ENCODE measurements around the gene DTNBP1. TPM values are rescaled to one million over a fixed set of nuclear protein-coding genes. Genes with fewer than 3 reads are reported as not detected.

DTNBP1 gene
- total RNA-seq, 1 experiment from 2014 or later, result 28.2 TPM

- peak; percentile 93 for DNase-seq (ENCODE audit: low spot score)
- H3K27me3 ChIP-seq (replicated peaks; ENCODE audit: insufficient read depth, low read depth, low read length, poor library complexity), result no peaks in the 10 kb centered on the region
- peak; percentile 100 for TF ChIP-seq CTCF (conservative IDR thresholded peaks at IDR 0.05; ENCODE audit: low read depth, low read length)
- TF ChIP-seq EZH2 (IDR thresholded peaks at IDR 0.05; ENCODE audit: borderline replicate concordance, low read depth, low read length, poor library complexity, severe bottlenecking), result no peak
- POLR2A ChIA-PET (ENCODE audit: low non-redundant PET), result no interaction called here
- H3K27ac ChIP-seq (ENCODE audit: low read depth, low read length, poor library complexity, severe bottlenecking), result no peak overlapping the region
- H3K4me3 ChIP-seq (ENCODE audit: low read depth, low read length, poor library complexity, severe bottlenecking), result peak overlapping the region; percentile 27
- H3K36me3 ChIP-seq (ENCODE audit: insufficient read depth, low read length, poor library complexity, severe bottlenecking), result no peaks in the 10 kb centered on the region
- CTCF ChIA-PET, result interaction anchor here (0.5 to 1.5 kb wide), 8 partner anchors 10 to 516 kb away, joined by 3 to 33 read pairs (median 4); partner anchors contain the start of genes DTNBP1 and MYLIP
- intact Hi-C loops (cut with micrococcal nuclease; ENCODE audit: unreplicated experiment), result loop anchor here (1.0 to 2.0 kb wide), 4 partner anchors 437 to 515 kb away; partner anchors contain the start of gene MYLIP
- BruUV-seq (replicated peaks), result no TSS peak
- no peaks in the 10 kb centered on the region for H3K9me3 ChIP-seq (ENCODE audit: low read depth, low read length, poor library complexity, severe bottlenecking)
- H3K4me1 ChIP-seq (ENCODE audit: insufficient read depth, low read length, poor library complexity, severe bottlenecking), result no peaks in the 10 kb centered on the region
These were observed 28.5 kb upstream of the DTNBP1 start for GRCh38 chr6:15691250-15691869.

- ChIA-PET CTCF (no interaction called here), POLR2A (ENCODE audit: low non-redundant PET) (no interaction called here)
- Histone ChIP-seq H3K36me3 (ENCODE audit: insufficient read depth, low read length, poor library complexity, severe bottlenecking) (no peaks in the 10 kb centered on the region), H3K4me1 (ENCODE audit: insufficient read depth, low read length, poor library complexity, severe bottlenecking) (no peaks in the 10 kb centered on the region), H3K27me3 (replicated peaks; ENCODE audit: insufficient read depth, low read depth, low read length, poor library complexity) (no peaks in the 10 kb centered on the region), H3K4me3 (ENCODE audit: low read depth, low read length, poor library complexity, severe bottlenecking) (no peak overlapping the region), H3K27ac (ENCODE audit: low read depth, low read length, poor library complexity, severe bottlenecking) (no peak overlapping the region), H3K9me3 (ENCODE audit: low read depth, low read length, poor library complexity, severe bottlenecking) (no peaks in the 10 kb centered on the region)
- no peak for DNase-seq (ENCODE audit: low spot score)
- intact Hi-C loops (cut with micrococcal nuclease; ENCODE audit: unreplicated experiment), result loop anchor here (2.0 kb wide), 2 partner anchors 438 to 478 kb away; partner anchors contain the start of gene MYLIP
- BruUV-seq (replicated peaks), result no TSS peak
- TF ChIP-seq EZH2 (IDR thresholded peaks at IDR 0.05; ENCODE audit: borderline replicate concordance, low read depth, low read length, poor library complexity, severe bottlenecking) (no peak), CTCF (conservative IDR thresholded peaks at IDR 0.05; ENCODE audit: low read depth, low read length) (no peak)
These were observed 27.7 kb upstream of the DTNBP1 start for GRCh38 chr6:15690510-15690909.

- TF ChIP-seq EZH2 (IDR thresholded peaks at IDR 0.05; ENCODE audit: borderline replicate concordance, low read depth, low read length, poor library complexity, severe bottlenecking), result no peak
- no peak for TF ChIP-seq CTCF (conservative IDR thresholded peaks at IDR 0.05; ENCODE audit: low read depth, low read length)
- CTCF ChIA-PET, result no interaction called here
- H3K27ac ChIP-seq (ENCODE audit: low read depth, low read length, poor library complexity, severe bottlenecking), result no peak overlapping the region
- no peak overlapping the region for H3K4me3 ChIP-seq (ENCODE audit: low read depth, low read length, poor library complexity, severe bottlenecking)
- no peaks in the 10 kb centered on the region for H3K4me1 ChIP-seq (ENCODE audit: insufficient read depth, low read length, poor library complexity, severe bottlenecking)
- no peaks in the 10 kb centered on the region for H3K27me3 ChIP-seq (replicated peaks; ENCODE audit: insufficient read depth, low read depth, low read length, poor library complexity)
- intact Hi-C loops (cut with micrococcal nuclease; ENCODE audit: unreplicated experiment), result loop anchor here (2.0 kb wide), 2 partner anchors 439 to 479 kb away; partner anchors contain the start of gene MYLIP
- POLR2A ChIA-PET (ENCODE audit: low non-redundant PET), result no interaction called here
- no peaks in the 10 kb centered on the region for H3K36me3 ChIP-seq (ENCODE audit: insufficient read depth, low read length, poor library complexity, severe bottlenecking)
- BruUV-seq (replicated peaks), result no TSS peak
- DNase-seq (ENCODE audit: low spot score), result no peak
- no peaks in the 10 kb centered on the region for H3K9me3 ChIP-seq (ENCODE audit: low read depth, low read length, poor library complexity, severe bottlenecking)
These were observed 27.0 kb upstream of the DTNBP1 start for GRCh38 chr6:15689586-15690482.

Measured in A673 (cell line).